Right kidney (tissue), 1 donor: ENCODE measurements around the gene INCENP.
A peak's percentile ranks its signal among the peaks of the same experiment; 100 is the strongest.
"Not testable (repeated sequence)": the region's sequence is repeated elsewhere in the genome, so short reads cannot be mapped to it uniquely, and the experiment has no call there.

ENCODE experiments used
- DNase-seq: peaks from one replicate; pipeline ENCODE4 v3.0.0-alpha.2; 2016

Gene INCENP

DNA sequence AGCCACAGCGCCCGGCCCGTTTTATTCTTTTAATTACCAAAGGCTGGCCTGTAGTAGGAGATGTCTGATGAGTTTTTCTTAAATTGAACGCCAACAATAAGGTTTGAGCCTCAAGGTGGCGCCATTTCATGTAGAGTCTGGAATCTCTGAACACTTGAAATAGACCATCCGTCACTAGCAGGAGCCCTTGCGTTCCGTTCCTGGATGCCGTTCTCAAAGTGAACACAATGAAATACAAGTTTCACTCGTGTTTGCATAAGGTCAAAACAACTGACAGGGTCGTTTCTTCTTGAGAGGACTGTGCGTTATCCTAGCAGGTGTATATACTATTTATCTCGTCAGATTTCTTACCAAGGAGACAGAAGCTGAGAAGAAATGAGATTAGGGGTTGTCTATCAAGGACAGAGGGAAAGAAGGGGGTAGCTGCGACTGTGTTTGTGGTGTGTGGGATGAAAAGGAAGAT lies 47.5 kb downstream of the INCENP start:
- peak; percentile 35 for DNase-seq

DNA sequence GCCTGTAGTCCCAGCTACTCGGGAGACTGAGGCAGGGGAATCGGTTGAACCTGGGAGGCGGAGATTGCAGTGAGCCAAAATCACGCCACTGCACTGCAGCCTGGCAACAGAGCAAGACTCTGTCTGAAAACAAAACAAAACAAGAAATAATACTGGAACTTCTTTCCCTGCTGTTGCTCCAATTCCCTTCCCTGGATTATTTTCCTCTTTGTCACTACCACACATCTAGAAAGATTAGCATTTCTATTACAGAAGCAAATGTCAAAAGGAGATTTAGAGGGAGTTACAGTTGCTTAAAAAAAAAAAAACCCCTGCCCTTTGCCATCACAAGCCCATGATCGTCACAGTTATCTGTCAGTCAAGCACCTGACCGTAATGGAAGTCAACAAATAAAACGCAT lies 48.5 kb downstream of the INCENP start:
- DNase-seq = no peak

DNA sequence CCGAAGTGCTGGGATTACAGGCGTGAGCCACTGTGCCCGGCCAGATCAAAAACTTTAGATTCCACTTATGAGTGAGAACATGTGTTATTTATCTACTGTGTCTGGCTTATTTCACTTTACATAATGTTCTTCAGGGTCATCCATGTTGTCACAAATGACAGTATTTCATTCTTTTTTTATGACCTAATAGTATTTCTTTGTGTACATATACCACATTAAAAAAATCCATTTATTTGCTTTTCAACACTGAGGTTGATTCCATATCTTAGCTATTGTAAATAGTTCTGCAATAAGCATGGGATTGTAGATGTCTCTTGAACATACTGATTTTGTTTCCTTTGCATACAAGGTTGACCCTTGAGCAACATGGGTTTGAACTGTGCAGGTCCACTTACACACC lies 53.0 kb downstream of the INCENP start:
- no peak for DNase-seq

DNA sequence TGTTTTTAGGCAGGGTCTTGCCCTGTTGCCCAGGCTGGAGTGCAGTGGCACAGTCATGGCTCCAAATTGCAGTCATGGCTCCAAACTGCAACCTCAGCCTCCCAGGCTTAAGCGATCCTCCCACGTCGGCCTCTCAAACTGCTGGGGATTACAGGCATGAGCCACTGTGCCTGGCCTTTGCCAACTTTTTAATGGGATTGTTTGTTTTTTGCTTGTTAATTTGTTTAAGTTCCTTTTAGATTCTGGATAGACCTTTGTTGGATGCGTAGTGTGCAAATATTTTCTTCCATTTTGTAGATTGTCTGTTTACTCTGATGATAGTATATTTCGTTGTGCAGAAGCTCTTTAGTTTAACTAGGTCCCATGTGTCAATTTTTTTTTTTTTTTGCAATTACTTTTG lies 56.2 kb downstream of the INCENP start:
- DNase-seq = no peak

DNA sequence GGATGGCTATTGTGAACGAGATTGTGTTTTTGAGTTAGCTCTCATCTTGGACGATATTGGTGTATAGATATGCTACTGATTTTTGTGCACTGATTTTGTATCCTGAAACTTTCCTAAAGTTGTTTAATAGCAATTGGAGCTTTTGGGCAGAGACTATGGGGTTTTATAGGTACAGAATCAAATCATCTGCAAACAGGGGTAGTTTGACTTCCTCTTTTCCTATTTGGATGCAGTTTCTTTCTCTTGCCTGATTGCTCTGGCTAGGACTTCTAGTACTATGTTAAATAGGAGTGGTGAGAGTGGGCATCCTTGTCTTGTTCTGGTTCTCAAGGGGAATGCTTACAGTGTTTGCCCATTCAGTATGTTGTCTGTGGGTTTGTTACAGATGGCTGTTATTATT lies 57.3 kb downstream of the INCENP start:
- DNase-seq = no peak

DNA sequence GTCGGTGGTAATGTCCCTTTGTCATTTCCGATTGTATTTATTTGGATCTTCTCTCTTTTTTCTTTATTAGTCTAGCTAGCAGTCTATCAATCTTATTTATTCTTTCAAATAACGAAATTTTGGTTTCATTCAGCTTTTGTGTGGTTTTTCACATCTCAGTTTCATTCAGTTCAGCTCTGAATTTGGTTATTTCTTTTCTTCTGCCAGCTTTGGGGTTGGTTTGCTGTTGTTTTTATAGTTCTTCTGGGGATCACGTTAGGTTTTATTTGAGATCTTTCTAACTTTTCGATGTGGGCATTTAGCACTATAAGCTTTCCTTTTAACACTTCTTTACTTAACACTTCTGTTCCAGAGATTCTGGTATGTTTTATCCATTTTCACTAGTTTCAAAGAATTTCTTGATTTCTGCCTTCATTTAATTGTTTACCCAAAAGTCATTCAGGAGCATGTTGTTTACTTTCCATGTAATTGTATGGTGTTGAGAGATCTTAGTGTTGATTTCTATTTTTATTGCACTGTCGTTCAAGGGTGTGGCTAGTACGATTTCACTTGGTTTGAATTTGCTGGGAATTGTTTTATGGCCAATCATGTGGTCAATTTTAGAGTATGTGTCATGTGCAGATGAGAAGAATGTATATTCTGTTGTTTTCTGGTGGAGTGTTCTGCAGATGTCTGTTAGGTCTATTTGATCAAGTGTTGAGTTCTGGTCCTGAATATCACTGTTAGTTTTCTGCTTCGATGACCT lies 58.5 kb downstream of the INCENP start:
- no peak for DNase-seq

DNA sequence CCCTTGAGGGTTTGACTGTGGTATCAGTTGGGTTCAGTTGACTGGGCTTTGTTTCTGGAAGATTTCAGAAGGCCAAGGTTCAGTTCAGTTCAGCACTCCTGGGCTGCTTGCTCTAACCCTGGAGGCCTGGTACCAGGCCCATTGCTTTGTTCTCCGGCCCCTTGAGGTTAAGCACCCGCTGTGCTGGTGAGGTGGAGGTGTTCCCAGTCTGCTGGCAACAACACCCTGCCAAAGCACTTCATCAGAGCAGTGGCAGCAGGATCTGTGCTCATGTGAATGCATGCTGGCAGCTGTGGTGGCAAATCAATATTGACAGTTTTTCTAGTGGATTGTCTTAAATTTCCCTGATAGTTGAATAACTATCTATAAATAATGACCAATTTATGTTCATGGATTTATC lies 62.4 kb downstream of the INCENP start:
- DNase-seq = no peak

DNA sequence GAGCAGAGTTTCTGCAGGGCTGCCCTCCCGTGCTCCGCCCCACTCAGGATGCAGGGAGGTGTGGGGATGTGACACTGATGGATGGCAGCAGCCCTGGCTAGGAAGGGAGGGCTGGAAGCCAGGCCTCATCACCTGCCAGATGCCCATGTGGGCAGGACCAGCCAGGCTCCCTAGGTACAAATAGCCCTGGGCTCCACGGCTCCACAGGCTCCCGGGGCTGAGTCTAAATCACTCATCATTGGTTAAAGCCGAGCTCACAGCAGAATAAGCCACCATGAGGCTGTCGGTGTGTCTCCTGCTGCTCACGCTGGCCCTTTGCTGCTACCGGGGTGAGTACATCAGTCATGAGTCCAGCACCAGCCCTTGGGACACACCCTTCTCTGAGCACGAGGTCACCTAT lies 66.2 kb downstream of the INCENP start, which contains the start of gene SCGB1D1:
TSS of gene SCGB1D1 (plus strand) at position 206 of the 400 bp plus-strand sequence. CDS start at position 275, 69 bp downstream.
- no peak for DNase-seq

DNA sequence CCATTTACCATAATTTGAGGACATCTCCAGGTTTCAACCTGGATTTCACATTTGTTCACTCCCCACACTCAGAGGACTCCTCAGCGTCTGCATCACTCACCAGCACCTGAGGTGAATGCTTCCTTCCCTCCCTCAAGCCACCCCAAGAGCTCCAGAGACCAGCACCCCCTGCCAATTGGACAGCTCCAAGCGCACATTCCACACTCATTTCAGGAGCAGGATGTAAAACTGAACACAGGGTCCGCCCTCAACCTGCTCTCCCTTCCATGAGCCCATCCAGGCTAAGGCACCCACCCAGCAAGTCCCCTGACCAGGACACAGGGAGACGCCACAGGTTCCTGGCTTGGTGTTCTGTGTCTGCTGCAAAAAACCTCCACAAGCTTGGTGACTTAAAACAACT lies 70.1 kb downstream of the INCENP start:
- no peak for DNase-seq

DNA sequence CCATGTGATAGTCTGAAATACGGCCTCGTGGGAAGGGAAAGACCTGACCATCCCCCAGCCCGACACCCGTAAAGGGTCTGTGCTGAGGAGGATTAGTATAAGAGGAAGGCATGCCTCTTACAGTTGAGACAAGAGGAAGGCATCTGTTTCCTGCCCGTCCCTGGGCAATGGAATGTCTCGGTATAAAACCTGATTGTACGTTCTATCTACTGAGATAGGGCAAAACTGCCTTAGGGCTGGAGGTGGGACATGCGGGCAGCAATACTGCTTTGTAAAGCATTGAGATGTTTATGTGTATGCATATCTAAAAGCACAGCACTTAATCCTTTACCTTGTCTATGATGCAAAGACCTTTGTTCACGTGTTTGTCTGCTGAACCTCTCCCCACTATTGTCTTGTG lies 71.2 kb downstream of the INCENP start:
- DNase-seq = not testable (repeated sequence)

DNA sequence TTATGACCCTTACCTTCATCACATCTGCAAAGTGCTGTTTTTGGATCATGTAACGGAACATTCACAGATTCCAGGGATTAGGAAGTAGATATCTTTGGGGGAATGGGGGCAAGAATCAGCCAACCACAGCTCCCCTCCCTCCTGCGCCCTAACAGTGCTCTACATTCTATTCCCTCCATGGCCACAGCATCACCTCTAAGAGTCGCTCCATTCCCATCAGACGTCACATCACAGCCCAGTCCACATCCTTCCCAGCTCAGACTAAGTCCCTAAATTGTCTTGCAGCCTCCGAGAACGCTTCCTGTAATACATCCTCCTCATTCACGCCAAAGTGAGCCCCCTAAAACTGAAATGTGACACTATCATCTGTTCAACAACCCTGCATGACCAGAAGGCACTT lies 72.1 kb downstream of the INCENP start:
- no peak for DNase-seq

DNA sequence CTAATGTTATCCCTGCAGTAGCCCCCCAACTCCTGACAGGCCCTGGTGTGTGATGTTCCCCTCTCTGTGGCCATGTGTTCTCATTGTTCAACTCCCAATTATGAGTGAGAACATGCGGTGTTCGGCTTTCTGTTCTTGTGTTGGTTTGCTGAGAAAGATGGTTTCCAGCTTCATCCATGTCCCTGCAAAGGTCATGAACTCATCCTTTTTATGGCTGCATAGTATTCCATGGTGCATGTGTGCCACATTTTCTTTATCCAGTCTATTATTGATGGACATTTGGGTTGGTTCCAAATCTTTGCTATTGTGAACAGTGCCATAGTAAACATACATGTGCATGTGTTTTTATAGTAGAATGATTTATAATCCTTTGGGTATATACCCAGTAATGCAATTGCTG lies 73.6 kb downstream of the INCENP start:
- not testable (repeated sequence) for DNase-seq

DNA sequence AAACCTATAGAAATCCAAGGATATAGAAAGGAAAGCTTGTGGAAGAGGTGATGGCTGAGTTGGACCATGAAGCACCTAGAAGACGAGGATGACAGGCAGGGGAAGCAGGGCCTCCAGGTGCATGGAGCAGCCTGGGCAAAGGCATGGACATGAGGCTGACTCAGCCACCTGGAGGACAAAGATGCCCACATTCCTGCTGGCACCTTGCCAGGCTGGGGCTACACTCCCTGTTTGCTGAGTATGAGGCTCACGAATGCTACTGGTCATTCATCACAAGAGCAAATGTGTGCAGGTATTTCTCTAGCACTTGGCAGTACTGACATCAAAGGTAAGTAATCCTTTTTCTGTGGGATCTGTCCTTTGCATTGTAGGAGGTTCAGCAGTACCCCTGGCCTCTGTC lies 77.6 kb downstream of the INCENP start:
- DNase-seq = no peak
